Liver (tissue), 9 donors: ENCODE results near the gene SH3BP5. TPM values are rescaled to one million over a fixed set of nuclear protein-coding genes. Genes with fewer than 3 reads are reported as not detected.

Source experiments
- DNase-seq: peaks from one replicate; pipeline ENCODE4 v3.0.0-alpha.2; 2017; ENCODE audit warnings: low spot score
- H3K27ac ChIP-seq, 2 donors: one replicate each; pipeline ENCODE4 v1.7.0; 2013; ENCODE audit warnings: inconsistent platforms in 2 of 2, low read length in 2 of 2, control low read depth in 1 of 2, low read depth in 1 of 2, mild to moderate bottlenecking in 1 of 2
- H3K27me3 ChIP-seq, 4 donors: one replicate each; pipeline versions ENCODE4 v1.6.1 to v1.7.0; 2013; ENCODE audit warnings: low read length in 3 of 4, inconsistent platforms in 1 of 4, mild to moderate bottlenecking in 1 of 4, moderate library complexity in 1 of 4; ENCODE audit not compliant: control insufficient read depth in 4 of 4, insufficient read depth in 4 of 4
- H3K36me3 ChIP-seq, 4 donors: one replicate each; pipeline versions ENCODE4 v1.6.1 to v1.7.0; 2013; ENCODE audit warnings: low read length in 3 of 4, mild to moderate bottlenecking in 3 of 4, low read depth in 1 of 4, moderate library complexity in 1 of 4; ENCODE audit not compliant: control insufficient read depth in 4 of 4, insufficient read depth in 3 of 4
- H3K4me1 ChIP-seq, 4 donors: one replicate each; pipeline versions ENCODE4 v1.6.1 to v1.7.0; 2013; ENCODE audit warnings: low read length in 3 of 4, mild to moderate bottlenecking in 3 of 4, moderate library complexity in 1 of 4; ENCODE audit not compliant: control insufficient read depth in 4 of 4, insufficient read depth in 4 of 4
- H3K4me3 ChIP-seq, 3 donors: one replicate each; pipeline versions ENCODE4 v1.6.1 to v1.7.0; 2013; ENCODE audit warnings: low read length in 3 of 3, control low read depth in 1 of 3, low read depth in 1 of 3, mild to moderate bottlenecking in 1 of 3
- H3K9ac ChIP-seq, 2 donors: one replicate each; pipeline ENCODE4 v1.7.0; 2013; ENCODE audit warnings: low read length in 2 of 2, mild to moderate bottlenecking in 2 of 2, moderate library complexity in 2 of 2, control low read depth in 1 of 2, low read depth in 1 of 2
- H3K9me3 ChIP-seq, 4 donors: one replicate each; pipeline versions ENCODE4 v1.6.1 to v1.7.0; 2013; ENCODE audit warnings: low read length in 3 of 4; ENCODE audit not compliant: control insufficient read depth in 4 of 4
- FOXA1 ChIP-seq: IDR thresholded peaks from 2 replicates; pipeline ENCODE4 v1.6.1; 2016; ENCODE audit warnings: antibody characterized with exemption
- FOXA2 ChIP-seq: IDR thresholded peaks from 2 replicates; pipeline ENCODE4 v1.6.1; 2016; ENCODE audit warnings: antibody characterized with exemption
- GABPA ChIP-seq, 2 donors: IDR thresholded peaks in 1 of 2; conservative IDR thresholded peaks in 1 of 2; 2 replicates each; pipeline ENCODE4 v1.6.1; 2016; ENCODE audit warnings: antibody characterized with exemption in 2 of 2, mild to moderate bottlenecking in 1 of 2, moderate library complexity in 1 of 2
- HNF4A ChIP-seq, 2 donors: conservative IDR thresholded peaks; 2 replicates each; pipeline ENCODE4 v1.6.1; 2016; ENCODE audit warnings: antibody characterized with exemption in 2 of 2, mild to moderate bottlenecking in 2 of 2
- HNF4G ChIP-seq: IDR thresholded peaks from 2 replicates; pipeline ENCODE4 v1.6.1; 2016; ENCODE audit warnings: antibody characterized with exemption
- JUND ChIP-seq, 2 donors: IDR thresholded peaks; 2 replicates each; pipeline ENCODE4 v1.6.1; 2016; ENCODE audit warnings: antibody characterized with exemption in 2 of 2
- NR2F2 ChIP-seq: IDR thresholded peaks from 2 replicates; pipeline ENCODE4 v1.6.1; 2016; ENCODE audit warnings: antibody characterized with exemption
- RAD21 ChIP-seq, 2 donors: IDR thresholded peaks; 2 replicates each; pipeline ENCODE4 v1.6.1; 2016; ENCODE audit warnings: antibody characterized with exemption in 2 of 2, mild to moderate bottlenecking in 2 of 2
- RXRA ChIP-seq, 2 donors: IDR thresholded peaks; 2 replicates each; pipeline ENCODE4 v1.6.1; 2017 to 2018; ENCODE audit warnings: antibody characterized with exemption in 2 of 2, mild to moderate bottlenecking in 1 of 2
- SP1 ChIP-seq: IDR thresholded peaks from 2 replicates; pipeline ENCODE4 v1.6.1; 2018; ENCODE audit warnings: antibody characterized with exemption, mild to moderate bottlenecking
- YY1 ChIP-seq: IDR thresholded peaks from 2 replicates; pipeline ENCODE4 v1.6.1; 2016; ENCODE audit warnings: antibody characterized with exemption, mild to moderate bottlenecking
- WGBS: extraction: QIAGEN DNeasy Blood & Tissue Kit; methylation state at CpG from one replicate; pipeline ENCODE4 v1.1.7; 2013; 5-methylcytosine and 5-hydroxymethylcytosine counted together
- polyA plus RNA-seq, 2 donors: library from polyadenylated mRNA; stranded (reverse) in 1 of 2; unstranded in 1 of 2; fragments of 200-250 nt in 1 of 2; fragments of >200 nt in 1 of 2; fragmentation: Nextera tagmentation in 1 of 2; extraction: Ambion mirVana in 1 of 2; gene quantifications; one replicate each; pipeline versions ENCODE4 v1.2.1 to v1.2.3, GENCODE V29; 2013 to 2015
- total RNA-seq, 2 donors: library from RNA; depleted of rRNA; stranded (reverse); fragments of >200 nt; gene quantifications; one replicate each; pipeline ENCODE4 v1.2.3, GENCODE V29; 2014
- TF ChIP-seq, protein P1 (sequence below): IDR thresholded peaks from 2 replicates; pipeline ENCODE4 v1.6.1; 2016; ENCODE audit warnings: antibody characterized with exemption
- TF ChIP-seq, protein P2 (sequence below): IDR thresholded peaks from 2 replicates; pipeline ENCODE4 v1.6.1; 2016; ENCODE audit warnings: antibody characterized with exemption
- TF ChIP-seq, protein P3 (sequence below): fragments of 150-350 bp; IDR thresholded peaks from 2 replicates; pipeline ENCODE4 v1.5.1; 2017; ENCODE audit warnings: improper control_type of control experiment, low read depth, low read length; ENCODE audit not compliant: missing input control
- TF ChIP-seq, protein P4 (sequence below): IDR thresholded peaks from 2 replicates; pipeline ENCODE4 v1.6.1; 2016; ENCODE audit warnings: antibody characterized with exemption, mild to moderate bottlenecking
- TF ChIP-seq, protein P5 (sequence below): IDR thresholded peaks from 2 replicates; pipeline ENCODE4 v1.6.1; 2016; ENCODE audit warnings: antibody characterized with exemption
- donor health status: healthy.
- donor health status: healthy.
- donor health status: healthy.
- donor health status: healthy.
- donor health status: healthy.

Gene SH3BP5
- total and polyA plus RNA-seq, 4 donors, result 3.5 to 17.9 (median 11.8) TPM

DNA sequence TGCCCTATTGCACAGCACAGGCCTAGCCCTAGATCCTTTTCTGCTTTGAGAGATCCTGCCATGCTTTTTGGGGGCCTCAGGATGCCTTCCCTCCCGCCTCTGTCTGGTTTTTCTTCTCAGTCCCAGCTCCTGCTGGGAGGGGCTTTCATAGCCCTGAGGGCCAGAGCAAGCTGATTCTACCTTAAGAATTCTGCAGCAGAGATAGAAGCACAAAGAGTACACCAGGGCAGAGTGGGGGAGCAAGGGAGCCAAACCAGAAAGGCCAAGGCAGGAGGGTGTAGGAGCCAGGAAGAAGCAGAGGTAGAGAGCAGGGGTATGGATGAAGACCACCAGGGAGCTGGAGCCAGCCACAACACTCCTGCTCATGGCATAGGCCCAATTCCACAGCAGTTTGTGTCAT is 18.1 kb downstream of the SH3BP5 start:
- WGBS, result 97% methylated on average over 1 of the region's 1 CpG
- Histone ChIP-seq H3K27ac (no peak overlapping the region), H3K9me3 (no peaks in the 10 kb centered on the region), H3K36me3 (no peaks in the 10 kb centered on the region), H3K27me3 (no peaks in the 10 kb centered on the region), H3K9ac (no peak overlapping the region), H3K4me3 (no peak overlapping the region), H3K4me1 (peaks cover 4 to 23% (median 15%) of the 10 kb centered on the region in 4 donors)
- TF ChIP-seq, protein P1, sequence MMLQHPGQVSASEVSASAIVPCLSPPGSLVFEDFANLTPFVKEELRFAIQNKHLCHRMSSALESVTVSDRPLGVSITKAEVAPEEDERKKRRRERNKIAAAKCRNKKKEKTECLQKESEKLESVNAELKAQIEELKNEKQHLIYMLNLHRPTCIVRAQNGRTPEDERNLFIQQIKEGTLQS, result no peak
- TF ChIP-seq, protein P2, sequence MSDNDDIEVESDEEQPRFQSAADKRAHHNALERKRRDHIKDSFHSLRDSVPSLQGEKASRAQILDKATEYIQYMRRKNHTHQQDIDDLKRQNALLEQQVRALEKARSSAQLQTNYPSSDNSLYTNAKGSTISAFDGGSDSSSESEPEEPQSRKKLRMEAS, result no peak
- TF ChIP-seq, protein P3, sequence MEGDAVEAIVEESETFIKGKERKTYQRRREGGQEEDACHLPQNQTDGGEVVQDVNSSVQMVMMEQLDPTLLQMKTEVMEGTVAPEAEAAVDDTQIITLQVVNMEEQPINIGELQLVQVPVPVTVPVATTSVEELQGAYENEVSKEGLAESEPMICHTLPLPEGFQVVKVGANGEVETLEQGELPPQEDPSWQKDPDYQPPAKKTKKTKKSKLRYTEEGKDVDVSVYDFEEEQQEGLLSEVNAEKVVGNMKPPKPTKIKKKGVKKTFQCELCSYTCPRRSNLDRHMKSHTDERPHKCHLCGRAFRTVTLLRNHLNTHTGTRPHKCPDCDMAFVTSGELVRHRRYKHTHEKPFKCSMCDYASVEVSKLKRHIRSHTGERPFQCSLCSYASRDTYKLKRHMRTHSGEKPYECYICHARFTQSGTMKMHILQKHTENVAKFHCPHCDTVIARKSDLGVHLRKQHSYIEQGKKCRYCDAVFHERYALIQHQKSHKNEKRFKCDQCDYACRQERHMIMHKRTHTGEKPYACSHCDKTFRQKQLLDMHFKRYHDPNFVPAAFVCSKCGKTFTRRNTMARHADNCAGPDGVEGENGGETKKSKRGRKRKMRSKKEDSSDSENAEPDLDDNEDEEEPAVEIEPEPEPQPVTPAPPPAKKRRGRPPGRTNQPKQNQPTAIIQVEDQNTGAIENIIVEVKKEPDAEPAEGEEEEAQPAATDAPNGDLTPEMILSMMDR, result no peak
- TF ChIP-seq SP1 (no peak), HNF4G (no peak), YY1 (no peak), RXRA (IDR thresholded peaks at IDR 0.05) (no peak)
- no peak for DNase-seq

DNA sequence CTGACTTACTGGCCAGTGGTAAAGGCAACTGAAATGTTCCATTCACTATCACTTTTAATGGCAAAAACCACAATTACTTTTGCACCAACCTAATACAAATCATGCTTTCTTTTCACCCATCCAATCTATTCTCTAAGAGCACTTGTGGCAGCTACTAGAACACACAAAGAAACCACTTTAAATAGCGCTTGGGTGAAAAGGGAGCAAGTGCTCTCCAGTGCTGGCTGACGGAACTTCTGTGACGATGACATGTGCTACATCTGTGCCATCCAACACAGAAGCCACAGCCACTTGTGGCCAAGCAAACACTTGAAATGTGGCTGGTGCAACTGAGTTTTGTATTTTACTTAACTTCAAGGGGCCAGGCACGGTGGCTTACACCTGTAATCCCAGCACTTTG is 18.9 kb downstream of the SH3BP5 start:
- no peaks in the 10 kb centered on the region for H3K9me3 ChIP-seq
- no peak overlapping the region for H3K4me3 ChIP-seq
- TF ChIP-seq RAD21 (IDR thresholded peaks at IDR 0.05) (no peak), HNF4A (conservative IDR thresholded peaks at IDR 0.05) (no peak), RXRA (IDR thresholded peaks at IDR 0.05) (no peak), GABPA (IDR thresholded peaks at IDR 0.05 in 1 of 2, conservative IDR thresholded peaks at IDR 0.05 in 1 of 2) (no peak), SP1 (no peak), FOXA2 (no peak), FOXA1 (no peak), NR2F2 (no peak), HNF4G (no peak), JUND (IDR thresholded peaks at IDR 0.05) (no peak)
- TF ChIP-seq, protein P3, result no peak
- TF ChIP-seq, protein P4, sequence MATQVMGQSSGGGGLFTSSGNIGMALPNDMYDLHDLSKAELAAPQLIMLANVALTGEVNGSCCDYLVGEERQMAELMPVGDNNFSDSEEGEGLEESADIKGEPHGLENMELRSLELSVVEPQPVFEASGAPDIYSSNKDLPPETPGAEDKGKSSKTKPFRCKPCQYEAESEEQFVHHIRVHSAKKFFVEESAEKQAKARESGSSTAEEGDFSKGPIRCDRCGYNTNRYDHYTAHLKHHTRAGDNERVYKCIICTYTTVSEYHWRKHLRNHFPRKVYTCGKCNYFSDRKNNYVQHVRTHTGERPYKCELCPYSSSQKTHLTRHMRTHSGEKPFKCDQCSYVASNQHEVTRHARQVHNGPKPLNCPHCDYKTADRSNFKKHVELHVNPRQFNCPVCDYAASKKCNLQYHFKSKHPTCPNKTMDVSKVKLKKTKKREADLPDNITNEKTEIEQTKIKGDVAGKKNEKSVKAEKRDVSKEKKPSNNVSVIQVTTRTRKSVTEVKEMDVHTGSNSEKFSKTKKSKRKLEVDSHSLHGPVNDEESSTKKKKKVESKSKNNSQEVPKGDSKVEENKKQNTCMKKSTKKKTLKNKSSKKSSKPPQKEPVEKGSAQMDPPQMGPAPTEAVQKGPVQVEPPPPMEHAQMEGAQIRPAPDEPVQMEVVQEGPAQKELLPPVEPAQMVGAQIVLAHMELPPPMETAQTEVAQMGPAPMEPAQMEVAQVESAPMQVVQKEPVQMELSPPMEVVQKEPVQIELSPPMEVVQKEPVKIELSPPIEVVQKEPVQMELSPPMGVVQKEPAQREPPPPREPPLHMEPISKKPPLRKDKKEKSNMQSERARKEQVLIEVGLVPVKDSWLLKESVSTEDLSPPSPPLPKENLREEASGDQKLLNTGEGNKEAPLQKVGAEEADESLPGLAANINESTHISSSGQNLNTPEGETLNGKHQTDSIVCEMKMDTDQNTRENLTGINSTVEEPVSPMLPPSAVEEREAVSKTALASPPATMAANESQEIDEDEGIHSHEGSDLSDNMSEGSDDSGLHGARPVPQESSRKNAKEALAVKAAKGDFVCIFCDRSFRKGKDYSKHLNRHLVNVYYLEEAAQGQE, result no peak
- TF ChIP-seq, protein P1, result no peak
- TF ChIP-seq, protein P5, sequence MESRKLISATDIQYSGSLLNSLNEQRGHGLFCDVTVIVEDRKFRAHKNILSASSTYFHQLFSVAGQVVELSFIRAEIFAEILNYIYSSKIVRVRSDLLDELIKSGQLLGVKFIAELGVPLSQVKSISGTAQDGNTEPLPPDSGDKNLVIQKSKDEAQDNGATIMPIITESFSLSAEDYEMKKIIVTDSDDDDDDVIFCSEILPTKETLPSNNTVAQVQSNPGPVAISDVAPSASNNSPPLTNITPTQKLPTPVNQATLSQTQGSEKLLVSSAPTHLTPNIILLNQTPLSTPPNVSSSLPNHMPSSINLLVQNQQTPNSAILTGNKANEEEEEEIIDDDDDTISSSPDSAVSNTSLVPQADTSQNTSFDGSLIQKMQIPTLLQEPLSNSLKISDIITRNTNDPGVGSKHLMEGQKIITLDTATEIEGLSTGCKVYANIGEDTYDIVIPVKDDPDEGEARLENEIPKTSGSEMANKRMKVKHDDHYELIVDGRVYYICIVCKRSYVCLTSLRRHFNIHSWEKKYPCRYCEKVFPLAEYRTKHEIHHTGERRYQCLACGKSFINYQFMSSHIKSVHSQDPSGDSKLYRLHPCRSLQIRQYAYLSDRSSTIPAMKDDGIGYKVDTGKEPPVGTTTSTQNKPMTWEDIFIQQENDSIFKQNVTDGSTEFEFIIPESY, result no peak
- no peak overlapping the region for H3K27ac ChIP-seq
- no peak for DNase-seq
- H3K9ac ChIP-seq, result no peak overlapping the region
- H3K4me1 ChIP-seq, result peaks cover under 1 to 15% (median 8%) of the 10 kb centered on the region in 4 donors
- WGBS, result 96% methylated on average over 4 of the region's 4 CpGs
- H3K36me3 ChIP-seq, result no peaks in the 10 kb centered on the region
- no peaks in the 10 kb centered on the region for H3K27me3 ChIP-seq
